CD4-positive, alpha-beta memory T cell (primary cell): ENCODE results near the gene C2orf74. TPM values are rescaled to one million over a fixed set of nuclear protein-coding genes. Genes with fewer than 3 reads are reported as not detected.

Source experiments
- CTCF ChIA-PET: fragments of 350-600 bp; sonication (Branson Sonifier 250); formaldehyde crosslinking; loops from one replicate; lab custom pipeline; 2021; ENCODE audit warnings: inconsistent platforms; ENCODE audit not compliant: partially characterized antibody; lab: Charles Lee
- POLR2A ChIA-PET: fragments of 350-600 bp; sonication (Branson Sonifier 250); formaldehyde crosslinking; loops from one replicate; lab custom pipeline; 2021; ENCODE audit not compliant: partially characterized antibody; lab: Charles Lee
- DNase-seq, 5 donors: peaks; one replicate each; pipeline versions ENCODE4 v3.0.0 to v3.0.0-alpha.2; 2020 to 2022; ENCODE audit warnings: mixed read lengths in 1 of 5
- H3K27ac ChIP-seq: one replicate; pipeline ENCODE4 v1.7.0; 2013; ENCODE audit warnings: low read depth, low read length
- H3K27me3 ChIP-seq: 2 replicates; pipeline ENCODE4 v1.7.0; 2013; ENCODE audit warnings: mild to moderate bottlenecking, low read length, moderate library complexity; ENCODE audit not compliant: insufficient read depth
- H3K36me3 ChIP-seq: 2 replicates; pipeline ENCODE4 v1.7.0; 2013; ENCODE audit warnings: mild to moderate bottlenecking, low read length, moderate library complexity; ENCODE audit not compliant: insufficient read depth
- H3K4me1 ChIP-seq: 2 replicates; pipeline ENCODE4 v1.7.0; 2013; ENCODE audit warnings: mild to moderate bottlenecking, low read length, moderate library complexity; ENCODE audit not compliant: insufficient read depth
- H3K4me3 ChIP-seq, 2 donors: one replicate each; pipeline ENCODE4 v1.7.0; 2013; ENCODE audit warnings: low read length in 2 of 2, mild to moderate bottlenecking in 1 of 2
- H3K9me3 ChIP-seq, 2 donors: one replicate each; pipeline ENCODE4 v1.7.0; 2013; ENCODE audit warnings: low read length in 2 of 2, control low read depth in 1 of 2; ENCODE audit not compliant: control insufficient read depth in 1 of 2
- H3K27ac Mint-ChIP-seq, 7 donors: one replicate each; pipeline ENCODE4 v1.8.0; 2020 to 2021; ENCODE audit warnings: mixed read lengths in 7 of 7, mild to moderate bottlenecking in 6 of 7, inconsistent platforms in 3 of 7, moderate library complexity in 3 of 7
- H3K27me3 Mint-ChIP-seq, 2 donors: one replicate each; pipeline ENCODE4 v1.8.0; 2020 to 2021; ENCODE audit warnings: mixed read lengths in 2 of 2
- H3K36me3 Mint-ChIP-seq, 2 donors: one replicate each; pipeline ENCODE4 v1.8.0; 2020 to 2021; ENCODE audit warnings: mixed read lengths in 2 of 2, inconsistent platforms in 1 of 2, mild to moderate bottlenecking in 1 of 2
- H3K4me1 Mint-ChIP-seq, 4 donors: one replicate each; pipeline ENCODE4 v1.8.0; 2020 to 2021; ENCODE audit warnings: mixed read lengths in 4 of 4, mild to moderate bottlenecking in 1 of 4
- H3K4me3 Mint-ChIP-seq, 8 donors: one replicate each; pipeline ENCODE4 v1.8.0; 2020 to 2021; ENCODE audit warnings: mixed read lengths in 8 of 8, mild to moderate bottlenecking in 7 of 8, moderate library complexity in 6 of 8, inconsistent platforms in 3 of 8
- H3K9me3 Mint-ChIP-seq, 8 donors: one replicate each; pipeline ENCODE4 v1.8.0; 2020 to 2021; ENCODE audit warnings: mixed read lengths in 8 of 8, mild to moderate bottlenecking in 5 of 8, inconsistent platforms in 3 of 8, moderate library complexity in 1 of 8
- intact Hi-C: fragments of 100-400 bp; cut with micrococcal nuclease; formaldehyde crosslinking; loops from one replicate; pipeline ENCODE4 v1.15.1; 2023
- polyA plus RNA-seq, 2 donors: library from polyadenylated mRNA; unstranded; fragments of 300-500 nt; fragmentation: Illumina TruSeq; gene quantifications; one replicate each; pipeline ENCODE4 v1.2.3, GENCODE V29; 2021
- total RNA-seq, 2 experiments: library from RNA; stranded (reverse); gene quantifications; one replicate each; pipeline ENCODE4 v1.2.3, GENCODE V29; 2021

Gene C2orf74
- total and polyA plus RNA-seq, 4 experiments from 2014 or later = 18.3 to 38.1 (median 28.0) TPM

DNA sequence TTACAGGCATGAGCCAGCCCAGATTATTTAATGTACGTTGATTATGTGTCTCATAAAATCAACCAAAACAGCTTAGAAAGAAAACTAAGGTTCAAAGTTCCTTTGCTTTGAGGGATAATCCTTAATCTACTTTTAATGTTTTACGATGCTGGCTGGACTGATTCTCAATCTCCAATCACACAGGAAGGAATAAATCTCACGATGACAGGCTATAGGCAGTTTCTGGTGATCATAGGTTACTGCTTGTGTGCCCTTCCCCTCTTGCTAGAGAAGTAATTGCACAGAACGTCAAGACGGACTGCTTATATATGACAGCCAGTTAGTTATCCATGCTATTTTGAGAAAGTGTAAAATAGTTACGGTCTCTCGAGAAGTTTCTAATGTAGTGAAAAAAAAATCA is 43.1 kb downstream of the C2orf74 start:
- H3K4me3 Mint-ChIP-seq = no peak overlapping the region
- intact Hi-C loops = no loop called here
- H3K9me3 Mint-ChIP-seq = peaks cover 0 to 1% (median 0%) of the 10 kb centered on the region in 8 donors
- ChIA-PET POLR2A (interaction anchor here (3.8 kb wide), 1 partner anchor 27 kb away, joined by 16 read pairs; no protein-coding TSS in a partner anchor), CTCF (no interaction called here)
- H3K27me3 Mint-ChIP-seq = no peaks in the 10 kb centered on the region
- no peaks in the 10 kb centered on the region for H3K9me3 ChIP-seq
- H3K4me3 ChIP-seq = no peak overlapping the region
- H3K27ac Mint-ChIP-seq = no peak overlapping the region
- peaks cover 55% of the 10 kb centered on the region for H3K36me3 ChIP-seq
- peaks cover 69 to 70% of the 10 kb centered on the region in 2 donors for H3K36me3 Mint-ChIP-seq
- no peaks in the 10 kb centered on the region for H3K4me1 ChIP-seq
- H3K4me1 Mint-ChIP-seq = no peaks in the 10 kb centered on the region
- no peaks in the 10 kb centered on the region for H3K27me3 ChIP-seq
- no peak overlapping the region for H3K27ac ChIP-seq
- DNase-seq = no peak

GRCh38 chr2:61210332-61210981 is 48.5 kb downstream of the C2orf74 start:
- H3K9me3 Mint-ChIP-seq = peaks cover 0 to 1% (median 0%) of the 10 kb centered on the region in 8 donors
- peaks cover 61% of the 10 kb centered on the region for H3K36me3 ChIP-seq
- peak overlapping the region in 1 of 7 donors; percentile 17 for H3K27ac Mint-ChIP-seq
- peaks cover 49 to 71% of the 10 kb centered on the region in 2 donors for H3K36me3 Mint-ChIP-seq
- H3K27me3 Mint-ChIP-seq = no peaks in the 10 kb centered on the region
- no peak for DNase-seq
- no peaks in the 10 kb centered on the region for H3K4me1 Mint-ChIP-seq
- H3K4me3 Mint-ChIP-seq = no peak overlapping the region
- H3K4me3 ChIP-seq = no peak overlapping the region
- no peaks in the 10 kb centered on the region for H3K9me3 ChIP-seq
- POLR2A ChIA-PET = interaction anchor here (1.3 kb wide), 1 partner anchor 32 kb away, joined by 3 read pairs; no protein-coding TSS in a partner anchor
- CTCF ChIA-PET = interaction anchor here (1.7 kb wide), 1 partner anchor 11 kb away, joined by 4 read pairs; no protein-coding TSS in a partner anchor
- intact Hi-C loops = no loop called here
- no peaks in the 10 kb centered on the region for H3K27me3 ChIP-seq
- no peaks in the 10 kb centered on the region for H3K4me1 ChIP-seq
- no peak overlapping the region for H3K27ac ChIP-seq

DNA sequence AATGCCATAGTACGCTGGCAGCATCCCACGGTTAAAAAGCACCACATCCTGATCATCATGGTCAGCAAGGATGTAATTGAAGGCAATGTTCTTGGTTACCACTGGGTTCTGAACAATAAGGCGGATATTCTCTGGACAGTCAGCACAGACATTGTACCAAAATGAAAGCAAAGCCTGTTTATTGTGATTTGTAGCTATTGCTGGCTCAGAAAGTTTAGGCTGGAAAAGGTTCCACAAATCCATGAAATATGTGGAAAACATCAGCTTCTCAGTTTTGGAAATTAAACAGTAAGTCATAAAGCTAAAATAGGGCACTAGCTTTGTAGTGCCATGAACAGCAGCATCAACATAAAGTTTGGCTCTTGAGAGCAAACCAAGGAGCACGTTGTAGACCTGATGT is 52.2 kb downstream of the C2orf74 start:
- H3K9me3 ChIP-seq = no peaks in the 10 kb centered on the region
- DNase-seq = no peak
- H3K4me3 Mint-ChIP-seq = no peak overlapping the region
- H3K4me1 Mint-ChIP-seq = peaks cover 0 to 6% (median 0%) of the 10 kb centered on the region in 4 donors
- H3K9me3 Mint-ChIP-seq = no peaks in the 10 kb centered on the region
- intact Hi-C loops = no loop called here
- ChIA-PET POLR2A (no interaction called here), CTCF (no interaction called here)
- H3K27me3 ChIP-seq = no peaks in the 10 kb centered on the region
- no peaks in the 10 kb centered on the region for H3K27me3 Mint-ChIP-seq
- peaks cover 33% of the 10 kb centered on the region for H3K36me3 ChIP-seq
- H3K4me1 ChIP-seq = no peaks in the 10 kb centered on the region
- no peak overlapping the region for H3K4me3 ChIP-seq
- peak overlapping the region in 1 of 7 donors; percentile 42 for H3K27ac Mint-ChIP-seq
- no peak overlapping the region for H3K27ac ChIP-seq
- peaks cover 26 to 56% of the 10 kb centered on the region in 2 donors for H3K36me3 Mint-ChIP-seq

Other genes with a start within 250 kb of the C2orf74 start
- 10 to 100 TPM; 25.8 to 26.6 TPM for gene PEX13, start 144.5 kb upstream of the C2orf74 start, total RNA-seq
- gene PEX13, start 144.5 kb upstream of the C2orf74 start, polyA plus RNA-seq = 10 to 100 TPM; 10.7 to 16.1 TPM
- gene PUS10, start 143.9 kb upstream of the C2orf74 start, total RNA-seq = 1 to 10 TPM; 7.0 to 8.0 TPM
- 1 to 10 TPM; 3.4 to 4.1 TPM for gene PUS10, start 143.9 kb upstream of the C2orf74 start, polyA plus RNA-seq
- gene SANBR, start 96.3 kb upstream of the C2orf74 start, total RNA-seq = 1 to 10 TPM; 5.4 to 6.0 TPM
- gene SANBR, start 96.3 kb upstream of the C2orf74 start, polyA plus RNA-seq = 1 to 10 TPM; 1.0 to 2.4 TPM